ENCODE results near the gene THOC1.

- no peak for TF ChIP-seq POLR2AphosphoS5 (IDR thresholded peaks at IDR 0.05)
- TF ChIP-seq, protein P1, sequence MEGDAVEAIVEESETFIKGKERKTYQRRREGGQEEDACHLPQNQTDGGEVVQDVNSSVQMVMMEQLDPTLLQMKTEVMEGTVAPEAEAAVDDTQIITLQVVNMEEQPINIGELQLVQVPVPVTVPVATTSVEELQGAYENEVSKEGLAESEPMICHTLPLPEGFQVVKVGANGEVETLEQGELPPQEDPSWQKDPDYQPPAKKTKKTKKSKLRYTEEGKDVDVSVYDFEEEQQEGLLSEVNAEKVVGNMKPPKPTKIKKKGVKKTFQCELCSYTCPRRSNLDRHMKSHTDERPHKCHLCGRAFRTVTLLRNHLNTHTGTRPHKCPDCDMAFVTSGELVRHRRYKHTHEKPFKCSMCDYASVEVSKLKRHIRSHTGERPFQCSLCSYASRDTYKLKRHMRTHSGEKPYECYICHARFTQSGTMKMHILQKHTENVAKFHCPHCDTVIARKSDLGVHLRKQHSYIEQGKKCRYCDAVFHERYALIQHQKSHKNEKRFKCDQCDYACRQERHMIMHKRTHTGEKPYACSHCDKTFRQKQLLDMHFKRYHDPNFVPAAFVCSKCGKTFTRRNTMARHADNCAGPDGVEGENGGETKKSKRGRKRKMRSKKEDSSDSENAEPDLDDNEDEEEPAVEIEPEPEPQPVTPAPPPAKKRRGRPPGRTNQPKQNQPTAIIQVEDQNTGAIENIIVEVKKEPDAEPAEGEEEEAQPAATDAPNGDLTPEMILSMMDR (IDR thresholded peaks at IDR 0.05): no peak
Measured at GRCh38 chr18:306608-307255, 38.9 kb upstream of the THOC1 start.

Measured in breast epithelium (tissue), 3 donors.